Ovary (tissue), 9 donors: ENCODE data around the gene CCDC80. TPM values are rescaled to one million over a fixed set of nuclear protein-coding genes. Genes with fewer than 3 reads are reported as not detected.

Experiments
- DNase-seq, 5 donors: peaks; one replicate each; pipeline ENCODE4 v3.0.0-alpha.2; 2019 to 2020
- H3K27ac ChIP-seq, 2 donors: fragments of 200-600 bp; one replicate each; pipeline versions ENCODE4 v1.5.1 to v1.8.0; 2019 to 2022
- H3K27me3 ChIP-seq: fragments of 200-600 bp; one replicate; pipeline ENCODE4 v1.8.0; 2022
- H3K36me3 ChIP-seq: fragments of 200-600 bp; sonication (generic); one replicate; pipeline ENCODE4 v1.5.1; 2019
- H3K4me1 ChIP-seq: one replicate; pipeline ENCODE4 v1.8.1; 2013; ENCODE audit warnings: mild to moderate bottlenecking, moderate library complexity; ENCODE audit not compliant: insufficient read depth
- H3K4me3 ChIP-seq: fragments of 200-600 bp; sonication (generic); one replicate; pipeline ENCODE4 v1.5.1; 2017
- H3K9me3 ChIP-seq, 2 donors: fragments of 200-600 bp in 1 of 2; sonication (generic) in 1 of 2; one replicate each; pipeline versions ENCODE4 v1.5.1 to v1.8.1; 2013 to 2019; ENCODE audit warnings: mild to moderate bottlenecking in 1 of 2, moderate library complexity in 1 of 2
- CTCF ChIP-seq, 3 donors: fragments of 450-650 bp in 2 of 3; fragments of 200-600 bp in 1 of 3; IDR thresholded peaks; one replicate each; pipeline versions ENCODE4 v1.5.1 to v1.8.0; 2016 to 2022; ENCODE audit warnings: antibody characterized with exemption in 3 of 3, mild to moderate bottlenecking in 1 of 3
- EP300 ChIP-seq: sonication (generic); formaldehyde crosslinking; IDR thresholded peaks from one replicate; pipeline ENCODE4 v1.6.1; 2017; ENCODE audit warnings: antibody characterized with exemption
- POLR2A ChIP-seq: fragments of 450-650 bp; IDR thresholded peaks from one replicate; pipeline ENCODE4 v1.6.1; 2017; ENCODE audit warnings: antibody characterized with exemption, mild to moderate bottlenecking, moderate library complexity
- WGBS, 3 donors: extraction: QIAGEN DNeasy Blood & Tissue Kit in 1 of 3; methylation state at CpG; one replicate each; pipeline versions ENCODE4 v1.1.5 to v1.1.7; 2013 to 2017; 5-methylcytosine and 5-hydroxymethylcytosine counted together
- intact Hi-C, 4 donors: fragments of 100-400 bp; cut with DNase I; formaldehyde crosslinking; loops; one replicate each; pipeline versions ENCODE4 v1.11.0 to v1.15.1; 2022 to 2023
- polyA plus RNA-seq, 2 donors: library from polyadenylated mRNA; stranded (reverse); fragments of 200-250 nt in 1 of 2; fragments of 350-450 nt in 1 of 2; fragmentation: Illumina TruSeq in 1 of 2; extraction: RNeasy Lipid Tissue Mini Kit (QIAGEN cat#74804) in 1 of 2; gene quantifications; one replicate each; pipeline ENCODE4 v1.2.3, GENCODE V29; 2013 to 2014
- total RNA-seq, 7 donors: library from RNA; depleted of rRNA in 2 of 7; stranded (reverse); fragments of >200 nt in 2 of 7; fragmentation: NEBNext Ultra II Directional in 3 of 7; extraction: Animal tissue kit (Norgen Biotek cat#: 25700) in 3 of 7; gene quantifications; one replicate each; pipeline versions ENCODE4 v1.1.0 to v1.2.4, GENCODE V29; 2016 to 2023
- donor health status: DM: no; HTN: no; CAD: no; lungs with moderate emphysema.
- donor health status: DM: no; HTN: no; CAD: no.
- donor health status: Bipolar disorder and iron deficiency.
- donor health status: DM: yes; HTN: yes; CAD: no.
- donor health status: DM: no; HTN: no; CAD: no.
- donor health status: DM: yes; HTN: yes; CAD: no.

CCDC80 gene
- total and polyA plus RNA-seq, 9 donors: 13.2 to 539 (median 92.2) TPM

GRCh38 chr3:112654492-112654891, 13.5 kb upstream of the CCDC80 start:
- DNase-seq: no peak
- Histone ChIP-seq H3K27me3 (no peaks in the 10 kb centered on the region), H3K36me3 (no peaks in the 10 kb centered on the region), H3K9me3 (no peaks in the 10 kb centered on the region), H3K4me1 (peaks cover 2% of the 10 kb centered on the region), H3K4me3 (no peak overlapping the region), H3K27ac (no peak overlapping the region)
- TF ChIP-seq EP300 (no peak), POLR2A (no peak), CTCF (IDR thresholded peaks at IDR 0.05) (no peak)
- intact Hi-C loops: no loop called here
- WGBS, 3 donors: 58 to 77% (median 59%) methylated on average over 5 of the region's 5 CpGs

GRCh38 chr3:112653881-112654300, 12.9 kb upstream of the CCDC80 start:
- Histone ChIP-seq H3K4me1 (peaks cover 2% of the 10 kb centered on the region), H3K4me3 (no peak overlapping the region), H3K36me3 (no peaks in the 10 kb centered on the region), H3K27me3 (no peaks in the 10 kb centered on the region), H3K27ac (no peak overlapping the region), H3K9me3 (no peaks in the 10 kb centered on the region)
- peak; percentile 28 to 51 (median 40) for DNase-seq
- intact Hi-C loops: no loop called here
- WGBS, 3 donors: 11 to 19% (median 12%) methylated on average over 5 of the region's 5 CpGs
- TF ChIP-seq EP300 (no peak), CTCF (IDR thresholded peaks at IDR 0.05) (no peak), POLR2A (no peak)

- DNase-seq: no peak
- Histone ChIP-seq H3K36me3 (no peaks in the 10 kb centered on the region), H3K9me3 (no peaks in the 10 kb centered on the region), H3K4me1 (peaks cover 2% of the 10 kb centered on the region), H3K4me3 (no peak overlapping the region), H3K27me3 (no peaks in the 10 kb centered on the region), H3K27ac (no peak overlapping the region)
- TF ChIP-seq EP300 (no peak), POLR2A (no peak), CTCF (IDR thresholded peaks at IDR 0.05) (no peak)
- 59 to 79% (median 63%) methylated on average over 5 of the region's 5 CpGs for WGBS, 3 donors
- intact Hi-C loops: no loop called here
These were observed 12.4 kb upstream of the CCDC80 start for GRCh38 chr3:112653209-112653871.

- Histone ChIP-seq H3K9me3 (no peaks in the 10 kb centered on the region), H3K27me3 (no peaks in the 10 kb centered on the region), H3K4me3 (no peak overlapping the region), H3K27ac (no peak overlapping the region), H3K4me1 (peaks cover 2% of the 10 kb centered on the region), H3K36me3 (no peaks in the 10 kb centered on the region)
- WGBS, 3 donors: 94 to 98% (median 94%) methylated on average over 2 of the region's 2 CpGs
- DNase-seq: no peak
- intact Hi-C loops: no loop called here
- TF ChIP-seq EP300: no peak
- no peak for TF ChIP-seq CTCF (IDR thresholded peaks at IDR 0.05)
- no peak for TF ChIP-seq POLR2A
These were observed 10.6 kb upstream of the CCDC80 start for GRCh38 chr3:112651516-112651915.
